ENCODE results near the gene NCCRP1.

- TF ChIP-seq POLR2A (IDR thresholded peaks at IDR 0.05) (no peak), CTCF (IDR thresholded peaks at IDR 0.05 in 8 of 11, conservative IDR thresholded peaks at IDR 0.05 in 3 of 11) (no peak), POLR2AphosphoS5 (IDR thresholded peaks at IDR 0.05) (no peak)
Observed at GRCh38 chr19:39238209-39238608, 41.4 kb downstream of the NCCRP1 start.
